HG02678 (cell line): ENCODE measurements around the gene DLGAP1.

Experiments
- ATAC-seq: cut with Tn5 transposase; IDR thresholded peaks from one replicate; pipeline ENCODE4 v1.9.1; 2021; ENCODE audit warnings: mild to moderate bottlenecking, moderate library complexity; ENCODE audit not compliant: unreplicated experiment

Gene DLGAP1

DNA sequence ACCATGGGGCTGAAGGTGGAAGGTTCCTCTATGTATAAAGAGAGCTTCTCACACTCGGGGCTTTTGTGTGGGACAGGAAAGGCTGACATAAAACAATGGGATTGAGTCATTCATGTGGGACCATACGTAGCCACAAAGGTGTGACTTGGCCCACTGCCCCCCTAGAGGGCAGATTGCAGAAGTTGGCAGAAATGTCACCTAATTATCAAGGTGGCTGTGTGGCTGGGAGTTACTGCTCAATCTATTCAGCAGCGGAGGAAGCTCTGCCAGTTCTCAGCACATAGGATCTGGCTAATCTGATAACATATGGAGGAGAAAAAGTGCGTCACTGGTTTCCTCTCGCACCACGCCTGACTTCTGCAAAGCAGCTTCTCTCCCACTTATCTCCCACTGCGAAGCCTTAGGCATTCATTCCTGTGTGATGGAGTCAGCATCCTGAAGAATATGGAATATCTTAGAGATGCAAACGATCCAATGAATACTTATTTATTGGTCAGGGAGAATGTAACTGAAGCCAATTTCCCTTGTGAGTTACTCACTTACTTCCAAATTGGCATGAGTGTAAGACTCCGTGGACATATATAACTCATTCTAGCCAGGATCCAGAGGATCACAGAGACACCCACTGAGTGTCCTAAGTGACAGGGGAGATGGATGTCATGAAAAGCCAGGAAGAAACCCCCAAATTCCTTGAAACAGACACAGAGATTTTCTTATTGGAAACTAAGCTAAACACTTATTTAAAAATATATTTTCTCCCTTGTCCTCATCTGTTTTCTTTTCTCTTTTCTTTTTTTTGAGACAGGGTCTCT is 660.4 kb downstream of the DLGAP1 start:
- ATAC-seq = no peak

- no peak for ATAC-seq
Measured at GRCh38 chr18:3793545-3793944, 661.6 kb downstream of the DLGAP1 start.

GRCh38 chr18:3793111-3793510 is 662.0 kb downstream of the DLGAP1 start:
- ATAC-seq = no peak

DNA sequence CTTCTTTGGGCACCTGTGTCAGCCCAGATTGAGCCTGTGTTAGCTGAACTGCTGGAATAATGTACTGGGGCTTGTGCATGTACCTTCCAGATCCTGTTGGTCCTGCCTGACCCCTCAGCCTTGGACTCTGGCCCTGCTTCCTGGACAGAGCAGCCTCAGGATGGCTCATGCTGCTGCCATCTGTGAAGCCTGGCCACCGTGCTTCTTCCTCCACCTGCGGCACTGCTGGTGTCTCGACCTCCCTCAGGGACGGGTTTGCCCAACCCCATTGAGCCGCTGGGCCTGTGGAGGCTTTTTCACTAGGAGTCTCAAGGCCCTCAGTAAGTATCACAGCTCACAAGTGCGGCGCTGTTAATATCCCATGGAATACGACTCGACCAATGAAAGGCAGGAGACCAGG is 662.4 kb downstream of the DLGAP1 start:
- no peak for ATAC-seq

- ATAC-seq = no peak
Measured at GRCh38 chr18:3791238-3791637, 663.9 kb downstream of the DLGAP1 start.

DNA sequence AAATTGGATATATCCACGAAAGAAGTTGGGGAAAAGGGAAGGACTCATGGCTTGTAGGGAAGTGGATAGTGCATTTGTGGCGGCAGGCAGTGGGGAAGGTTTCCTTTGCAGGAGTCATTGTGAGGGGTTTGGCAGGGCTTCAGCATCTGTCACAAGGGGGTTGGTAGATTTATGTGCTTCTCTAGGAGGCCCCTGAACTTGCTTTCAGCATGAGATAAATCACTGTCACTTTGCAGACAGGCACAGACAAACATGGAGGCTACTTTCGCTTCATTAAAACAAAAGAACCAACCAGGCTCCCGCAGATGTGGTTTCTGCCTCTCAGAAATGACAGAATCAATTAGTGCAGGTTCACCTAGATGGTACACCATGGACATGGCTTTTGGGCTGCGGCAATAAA is 664.4 kb downstream of the DLGAP1 start:
- ATAC-seq = no peak

DNA sequence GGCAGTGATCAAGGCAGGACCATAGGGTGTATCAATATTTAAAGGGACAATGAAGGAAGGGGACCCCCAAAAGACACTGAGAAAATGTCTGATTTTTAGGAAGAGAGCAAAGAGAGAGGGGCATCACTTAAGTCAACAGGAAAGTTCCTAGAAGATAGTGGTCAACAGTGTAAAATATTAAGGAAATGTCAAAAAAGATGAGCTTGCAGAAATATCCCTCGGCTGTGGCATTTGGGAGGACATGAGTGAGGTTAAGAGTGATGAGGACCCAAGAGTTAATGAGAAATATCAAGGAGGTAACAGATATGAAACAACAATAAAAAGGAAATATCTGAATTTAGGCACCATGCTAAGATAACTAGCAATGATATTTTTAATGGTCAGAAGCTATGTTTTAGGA is 665.6 kb downstream of the DLGAP1 start:
- no peak for ATAC-seq

DNA sequence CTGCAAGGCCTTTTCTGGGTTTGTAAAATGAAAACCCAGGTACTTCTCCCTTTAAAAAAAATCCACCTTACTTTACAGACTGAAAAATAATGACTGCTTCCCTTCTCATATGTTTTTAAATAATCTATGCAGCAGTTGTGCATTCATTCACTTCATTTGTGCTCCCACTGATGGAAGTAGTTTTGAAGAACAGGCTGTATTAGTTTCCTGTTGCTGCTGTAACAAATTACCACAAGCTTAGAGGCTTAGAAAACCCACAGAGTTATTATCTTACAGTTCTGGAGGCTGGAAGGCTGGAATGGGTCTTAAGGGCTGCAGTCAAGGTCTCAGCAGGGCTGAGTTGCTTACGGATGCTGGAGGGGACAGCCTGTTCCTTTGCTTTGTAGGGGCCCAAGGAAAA is 670.2 kb downstream of the DLGAP1 start:
- ATAC-seq = no peak

- no peak for ATAC-seq
Measured at GRCh38 chr18:3782901-3783300, 672.2 kb downstream of the DLGAP1 start.

- ATAC-seq = no peak
Measured at GRCh38 chr18:3777719-3778118, 677.4 kb downstream of the DLGAP1 start.

GRCh38 chr18:3777122-3777521 is 678.0 kb downstream of the DLGAP1 start:
- no peak for ATAC-seq

DNA sequence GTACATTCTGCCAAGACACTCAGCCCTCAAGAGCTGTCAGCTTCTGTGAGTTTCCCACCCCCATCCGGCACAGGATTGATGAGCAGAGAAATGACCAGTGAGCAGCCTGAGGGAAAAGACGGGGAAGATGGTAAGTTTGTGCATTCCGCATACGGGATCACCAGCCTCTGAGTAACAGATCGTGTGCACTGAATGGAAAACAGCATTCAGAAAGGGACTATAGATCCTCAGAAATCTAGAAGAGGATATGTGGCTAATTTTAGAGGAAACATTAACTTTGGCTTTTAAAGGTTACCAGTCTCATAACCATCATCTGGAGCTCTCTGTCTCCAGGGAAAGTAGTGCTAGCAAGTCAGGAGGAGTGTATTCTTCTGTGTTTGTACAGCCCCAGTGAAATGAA is 679.1 kb downstream of the DLGAP1 start:
- ATAC-seq = no peak

DNA sequence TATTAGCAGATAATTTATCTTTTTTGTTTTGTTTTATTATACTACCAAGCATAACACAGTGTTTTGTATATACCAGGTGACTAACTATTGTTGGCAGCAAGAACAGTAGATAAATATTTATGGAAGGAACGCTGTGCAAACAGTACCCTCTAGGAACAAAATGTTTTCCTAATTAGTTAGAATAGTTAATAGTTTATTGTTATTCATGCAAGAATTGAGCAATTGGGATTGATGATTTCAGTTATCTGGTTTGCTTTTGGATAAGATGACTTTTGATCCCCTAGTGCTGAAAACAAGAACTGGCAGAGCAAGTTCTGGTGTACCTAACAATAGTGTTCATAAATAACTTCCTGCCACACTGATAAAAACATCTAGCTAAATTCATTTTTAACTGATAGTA is 681.8 kb downstream of the DLGAP1 start:
- no peak for ATAC-seq

DNA sequence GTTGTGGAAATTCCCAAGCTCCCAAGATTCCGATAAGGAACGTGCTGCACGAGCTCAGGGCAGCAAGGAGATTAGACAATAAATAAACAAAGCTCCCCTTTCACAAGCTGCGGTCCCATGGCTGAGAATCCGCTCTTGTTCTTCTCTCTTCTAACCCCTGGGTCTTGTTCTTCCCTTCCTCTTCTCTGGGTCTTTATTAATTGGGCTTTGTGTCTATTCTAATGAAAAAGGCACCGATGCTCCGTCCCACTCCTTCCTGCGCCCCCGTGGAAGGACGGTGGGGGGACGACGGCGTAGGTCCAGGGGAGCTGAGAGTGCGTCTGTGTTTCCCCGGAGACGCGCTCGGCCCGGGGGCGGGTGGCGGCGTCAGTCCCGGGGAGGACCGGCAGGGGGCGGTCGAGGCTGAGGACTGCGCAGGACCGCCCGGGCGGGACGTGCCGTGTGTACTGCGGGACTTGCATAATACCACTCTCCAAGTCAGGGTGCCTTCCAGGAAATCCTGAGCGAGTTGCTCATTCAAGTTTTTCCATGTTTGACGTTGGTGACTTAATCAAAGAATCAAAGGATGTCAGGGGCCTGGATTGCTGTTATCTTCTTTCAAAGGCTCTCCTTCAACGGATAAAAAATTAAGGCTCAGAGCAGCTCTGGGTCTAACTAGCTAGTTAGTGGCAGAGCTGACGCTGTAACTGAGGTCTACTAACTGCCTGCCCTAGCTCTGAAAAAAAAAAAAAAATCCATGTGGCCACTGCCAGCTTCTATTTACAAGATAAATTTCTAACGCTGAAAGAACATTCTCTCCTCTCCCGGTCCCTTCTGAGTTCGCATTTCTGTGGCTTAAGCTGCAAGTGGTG is 683.8 kb downstream of the DLGAP1 start:
- peak; percentile 98 for ATAC-seq

DNA sequence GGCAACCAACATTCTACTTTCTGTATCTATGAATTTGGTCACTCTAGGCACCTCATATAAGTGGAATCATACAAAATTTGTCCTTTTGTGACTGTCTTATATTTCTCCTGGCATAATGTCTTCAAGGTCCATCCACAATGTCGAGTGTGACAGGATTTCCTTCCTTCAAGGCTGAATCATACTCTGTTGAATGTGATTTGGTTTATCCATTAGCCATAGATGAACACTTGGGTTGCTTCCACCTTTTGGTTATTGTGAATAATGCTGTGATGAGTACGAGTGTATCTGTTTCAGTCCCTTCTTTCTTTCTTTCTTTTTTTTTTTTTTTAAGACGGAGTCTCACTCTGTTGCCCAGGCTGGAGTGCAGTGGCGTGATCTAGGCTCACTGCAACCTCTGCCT is 693.8 kb downstream of the DLGAP1 start:
- ATAC-seq = no peak

DNA sequence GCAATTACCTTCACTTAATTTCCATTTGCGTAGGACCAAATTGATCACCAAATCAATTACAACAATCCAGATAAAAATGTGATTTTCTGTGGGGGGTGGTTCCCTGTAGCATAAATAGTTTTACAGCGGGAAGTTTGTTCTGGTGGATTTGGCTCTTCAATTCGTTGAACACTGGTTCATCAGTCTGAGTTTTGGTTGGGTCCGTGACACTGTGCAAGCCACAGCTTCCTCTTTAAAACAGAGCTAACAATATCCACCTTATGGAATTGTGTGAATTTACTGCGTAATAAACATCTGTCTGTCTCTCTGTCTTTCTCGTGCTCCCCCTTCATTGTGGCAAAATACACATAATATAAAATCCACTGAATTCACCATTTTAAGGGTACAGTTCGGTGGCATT is 694.4 kb downstream of the DLGAP1 start:
- ATAC-seq = no peak

- ATAC-seq = no peak
Measured at GRCh38 chr18:3759099-3759498, 696.0 kb downstream of the DLGAP1 start.

- ATAC-seq = no peak
Measured at GRCh38 chr18:3758531-3758930, 696.6 kb downstream of the DLGAP1 start.

- ATAC-seq = no peak
Measured at GRCh38 chr18:3757361-3757760, 697.7 kb downstream of the DLGAP1 start.

DNA sequence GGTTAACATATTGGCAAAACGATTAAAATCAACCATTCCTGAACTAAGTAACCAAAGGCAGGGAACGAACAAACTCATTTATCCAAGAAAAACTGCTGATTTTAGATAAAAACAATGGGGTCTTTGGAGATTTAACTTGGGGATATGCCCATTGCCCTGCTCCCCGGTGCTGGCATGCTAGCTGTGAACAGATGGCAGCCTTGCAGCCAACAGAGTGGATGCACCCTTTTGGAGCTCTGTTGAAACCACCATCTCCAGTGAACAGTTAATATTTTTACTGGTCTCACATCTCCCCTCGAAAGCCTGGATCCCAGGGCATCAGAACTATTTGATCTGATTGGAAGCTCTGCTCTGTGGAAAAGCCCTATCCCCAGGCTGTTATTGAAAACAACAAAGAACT is 702.0 kb downstream of the DLGAP1 start:
- no peak for ATAC-seq

DNA sequence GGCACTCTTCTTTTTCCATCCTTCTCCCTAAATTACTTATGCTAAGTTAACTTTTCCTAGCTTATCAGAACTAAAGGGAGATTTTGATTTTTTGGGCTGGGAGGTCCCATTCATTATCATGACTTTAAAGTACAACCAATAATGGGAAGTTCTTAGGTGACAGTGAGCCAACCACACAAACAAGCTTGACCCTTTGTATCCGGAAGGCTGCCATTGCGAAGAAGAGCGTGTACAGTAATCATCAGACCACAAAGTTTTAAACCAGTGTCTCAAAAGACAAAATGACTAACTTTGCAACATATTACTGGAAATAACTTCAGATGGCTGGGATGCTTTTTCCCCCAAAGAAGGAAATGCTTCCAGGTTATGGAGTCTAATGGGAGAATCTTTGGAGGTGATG is 707.0 kb downstream of the DLGAP1 start:
- no peak for ATAC-seq
